ENCODE results near the gene MAGEL2.

Gene MAGEL2

GRCh38 chr15:23595368-23595767 lies 52.3 kb downstream of the MAGEL2 start:
- no peak for TF ChIP-seq CTCF (conservative IDR thresholded peaks at IDR 0.05; ENCODE audit: low read depth)
- ChIA-PET CTCF (no interaction called here), POLR2A (ENCODE audit: low non-redundant PET) (no interaction called here)
- DNase-seq (ENCODE audit: low spot score): no peak
- H3K27ac ChIP-seq: no peak overlapping the region

GRCh38 chr15:23594252-23594770 lies 53.4 kb downstream of the MAGEL2 start:
- DNase-seq (ENCODE audit: low spot score): no peak
- no peak overlapping the region for H3K27ac ChIP-seq
- no peak for TF ChIP-seq CTCF (conservative IDR thresholded peaks at IDR 0.05; ENCODE audit: low read depth)
- CTCF ChIA-PET: no interaction called here
- POLR2A ChIA-PET (ENCODE audit: low non-redundant PET): no interaction called here
